GM04503 (cell line): Measurements from ENCODE around the gene CD2AP.
"Not testable (repeated sequence)": the region's sequence is repeated elsewhere in the genome, so short reads cannot be mapped to it uniquely, and the experiment has no call there.

Experiments used
- DNase-seq: peaks from one replicate; pipeline ENCODE4 v3.0.0-alpha.2; 2012; ENCODE audit warnings: low read depth

CD2AP gene

GRCh38 chr6:47477497-47478232, at the start of gene CD2AP:
TSS of gene CD2AP (plus strand) at chr6:47477789. CDS start at chr6:47478245, 456 bp downstream.
- no peak for DNase-seq

- DNase-seq: no peak
Observed at GRCh38 chr6:47428288-47428687, 49.3 kb upstream of the CD2AP start.

- DNase-seq: no peak
Observed at GRCh38 chr6:47428746-47429664, 48.6 kb upstream of the CD2AP start.

GRCh38 chr6:47434372-47435253, 43.0 kb upstream of the CD2AP start:
- no peak for DNase-seq

- no peak for DNase-seq
Observed at GRCh38 chr6:47435254-47435612, 42.4 kb upstream of the CD2AP start.

- DNase-seq: no peak
Observed at GRCh38 chr6:47437592-47437991, 40.0 kb upstream of the CD2AP start.

GRCh38 chr6:47438481-47439347, 38.9 kb upstream of the CD2AP start:
- DNase-seq: no peak

GRCh38 chr6:47439348-47439668, 38.3 kb upstream of the CD2AP start:
- no peak for DNase-seq

- DNase-seq: no peak
Observed at GRCh38 chr6:47440719-47441118, 36.9 kb upstream of the CD2AP start.

GRCh38 chr6:47444964-47445363, 32.6 kb upstream of the CD2AP start:
- DNase-seq: not testable (repeated sequence)

GRCh38 chr6:47446669-47447330, 30.8 kb upstream of the CD2AP start:
- no peak for DNase-seq

- no peak for DNase-seq
Observed at GRCh38 chr6:47447722-47448121, 29.9 kb upstream of the CD2AP start.

GRCh38 chr6:47451162-47451561, 26.4 kb upstream of the CD2AP start:
- no peak for DNase-seq

- DNase-seq: no peak
Observed at GRCh38 chr6:47452899-47453298, 24.7 kb upstream of the CD2AP start.

- no peak for DNase-seq
Observed at GRCh38 chr6:47453372-47453936, 24.1 kb upstream of the CD2AP start.

GRCh38 chr6:47454713-47455396, 22.7 kb upstream of the CD2AP start:
- no peak for DNase-seq

GRCh38 chr6:47455533-47456209, 21.9 kb upstream of the CD2AP start:
- DNase-seq: no peak

- no peak for DNase-seq
Observed at GRCh38 chr6:47456536-47456975, 21.0 kb upstream of the CD2AP start.

- no peak for DNase-seq
Observed at GRCh38 chr6:47457370-47457769, 20.2 kb upstream of the CD2AP start.
